Stimulated activated CD8-positive, alpha-beta memory T cell treated with anti-CD3 and anti-CD28 coated beads, Interleukin-4, amount 100 ng/mL, for 48 hours (primary cell): ENCODE data around the gene SRBD1.
"Not testable (repeated sequence)": the region's sequence is repeated elsewhere in the genome, so short reads cannot be mapped to it uniquely, and the experiment has no call there.

Experiments used
- DNase-seq: peaks from one replicate; pipeline ENCODE4 v3.0.0-alpha.2; 2020

Gene SRBD1

DNA sequence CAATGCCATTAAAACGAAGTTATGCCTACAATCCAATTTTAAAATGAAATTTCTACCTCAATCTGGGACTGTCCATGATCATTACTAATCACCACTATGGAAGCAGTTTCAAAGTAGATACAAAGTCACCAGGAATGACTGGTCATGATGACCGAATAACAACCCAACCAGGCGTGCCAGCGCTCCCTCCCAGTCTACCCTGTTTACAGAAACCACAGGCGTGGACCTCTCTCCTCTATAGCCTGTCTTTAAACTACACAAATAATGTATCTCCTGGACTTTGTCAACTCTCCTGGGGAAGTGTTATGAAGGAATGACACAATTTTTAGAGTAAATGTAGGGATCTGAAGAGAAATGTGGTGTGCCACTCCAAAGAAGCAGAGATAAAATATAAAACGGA lies 150.2 kb downstream of the SRBD1 start:
- DNase-seq: no peak

DNA sequence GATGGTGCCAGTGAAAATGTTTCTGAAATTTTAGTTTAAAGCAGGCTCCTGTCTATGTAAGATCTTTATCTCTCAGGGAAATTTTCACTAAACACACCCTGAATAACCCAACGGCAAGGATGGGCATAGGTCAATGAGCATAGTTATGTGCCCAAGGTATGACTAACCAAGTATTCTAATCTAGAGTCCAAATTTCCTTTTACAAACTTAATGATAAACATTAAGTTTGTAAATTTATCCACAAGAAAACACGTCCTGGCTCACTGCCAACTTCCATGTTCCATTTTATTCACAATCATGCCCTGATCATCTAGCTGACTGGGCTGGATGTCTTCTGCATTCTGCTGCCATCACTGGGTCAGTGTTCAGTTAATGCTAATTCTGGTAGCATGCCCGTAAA lies 151.2 kb downstream of the SRBD1 start:
- DNase-seq: no peak

DNA sequence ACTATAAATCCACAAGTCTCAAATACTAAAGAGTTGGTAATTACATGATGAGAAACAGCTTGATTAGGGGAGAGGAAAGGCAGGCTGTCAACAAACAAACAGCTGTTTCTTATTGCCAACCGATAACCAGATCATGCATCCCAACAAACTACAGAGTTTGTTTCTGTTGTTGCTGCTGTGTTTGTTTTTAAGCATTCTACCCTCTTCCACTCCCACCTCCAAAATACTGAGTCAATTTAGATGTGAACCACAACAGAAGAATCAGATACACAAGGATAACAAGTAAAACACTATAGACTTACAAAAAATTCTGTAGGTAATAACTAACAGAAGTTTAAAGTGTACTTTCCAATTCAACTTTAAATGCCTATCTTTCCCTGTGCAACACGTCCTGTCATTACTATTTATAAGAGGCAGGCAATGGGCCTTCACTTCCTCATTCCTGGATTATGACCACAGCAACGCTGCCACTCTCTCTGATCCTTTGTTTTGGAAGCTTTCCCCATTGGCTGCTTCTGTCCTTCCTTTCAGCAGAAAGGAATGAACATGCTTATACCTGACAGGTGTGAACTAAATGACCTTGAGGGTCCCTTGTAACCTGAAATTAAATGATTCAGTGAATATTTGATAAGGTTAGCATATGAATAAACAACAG lies 152.0 kb downstream of the SRBD1 start:
- DNase-seq: no peak

DNA sequence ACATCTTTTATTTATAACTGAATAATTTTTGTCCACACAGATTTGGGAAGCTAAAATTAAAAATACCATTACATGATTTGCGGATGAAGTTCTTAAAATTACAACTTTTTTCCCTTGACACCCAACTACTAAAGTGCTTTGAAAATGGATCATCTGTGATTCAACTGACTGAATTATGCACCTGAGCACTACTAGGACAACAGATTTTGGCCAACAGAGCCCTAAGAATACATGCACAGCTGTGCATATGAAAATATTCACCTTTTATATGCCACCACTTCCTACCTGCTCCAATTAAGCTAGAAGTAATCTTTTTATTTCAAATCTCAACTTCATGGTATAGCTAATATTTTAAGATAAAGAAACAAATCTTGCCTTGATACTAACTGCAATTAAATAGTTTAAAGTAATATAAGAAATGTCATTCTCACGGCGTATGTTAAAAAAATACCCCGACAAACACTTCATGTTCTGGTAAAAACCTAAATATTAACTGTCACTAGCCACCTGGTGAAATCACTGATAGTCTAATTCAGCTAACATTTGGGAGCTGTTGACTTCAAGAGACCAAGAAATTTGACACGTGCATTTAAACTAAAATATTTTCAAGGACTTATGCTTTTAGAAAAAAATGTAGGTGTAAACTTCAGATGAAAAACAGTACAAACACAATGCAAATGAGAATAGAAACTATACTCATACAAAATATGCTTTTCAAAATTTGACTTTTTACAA lies 153.7 kb downstream of the SRBD1 start:
- DNase-seq: no peak

DNA sequence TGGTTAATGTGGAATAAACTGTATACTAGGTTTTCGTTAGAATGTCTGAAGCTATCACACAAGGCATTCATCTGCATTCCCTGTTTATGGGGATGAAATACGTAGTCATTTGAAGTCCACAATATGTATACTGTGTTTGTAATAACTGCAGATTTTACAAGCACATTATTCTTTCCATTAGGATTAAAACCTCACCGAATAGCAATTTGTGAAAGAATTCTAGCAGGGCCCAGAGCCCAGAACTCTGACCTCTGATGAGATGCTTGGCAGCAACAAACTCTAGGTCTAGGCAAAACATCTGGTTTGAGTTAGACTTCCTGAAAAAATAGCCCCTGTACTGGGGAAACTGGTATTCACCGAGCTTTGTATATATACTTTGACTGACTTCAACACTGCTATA lies 158.2 kb downstream of the SRBD1 start:
- no peak for DNase-seq

DNA sequence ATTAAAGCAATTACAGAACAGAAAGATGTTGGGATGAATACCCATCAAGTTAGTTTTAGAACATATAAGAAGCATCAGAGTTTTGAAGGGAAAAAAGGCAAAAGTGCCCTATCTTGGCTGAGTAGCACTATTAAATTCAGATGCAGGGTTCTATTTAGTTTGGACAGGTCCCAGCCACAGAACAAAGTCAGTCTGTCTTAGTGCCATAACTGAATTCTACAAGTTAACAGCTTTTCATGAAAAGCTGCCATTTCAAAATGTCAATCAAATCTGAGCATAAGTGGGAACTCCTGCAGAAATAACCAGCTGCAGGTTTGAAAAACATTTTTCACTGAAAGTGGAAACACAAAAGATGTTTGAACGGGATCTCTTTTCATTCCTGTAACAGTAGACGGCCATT lies 160.4 kb downstream of the SRBD1 start:
- DNase-seq: no peak

DNA sequence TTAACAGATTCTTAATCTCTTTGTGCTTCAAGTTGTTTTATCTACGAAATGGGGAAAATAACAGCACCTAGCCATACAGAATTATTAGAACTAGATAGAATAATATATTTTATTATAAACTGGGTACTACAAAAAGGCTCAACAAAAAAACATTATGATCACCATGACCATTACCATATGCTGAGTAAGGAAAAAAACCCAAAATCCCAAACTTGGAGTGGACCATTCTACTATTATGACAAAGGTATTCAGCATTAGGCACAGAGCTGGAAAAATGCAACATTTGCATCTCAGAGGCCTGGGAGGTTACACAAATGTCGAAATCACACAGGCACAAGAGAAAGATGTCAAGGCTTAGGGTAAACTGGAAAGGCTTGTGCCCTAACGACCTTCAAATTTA lies 162.8 kb downstream of the SRBD1 start:
- DNase-seq: no peak

DNA sequence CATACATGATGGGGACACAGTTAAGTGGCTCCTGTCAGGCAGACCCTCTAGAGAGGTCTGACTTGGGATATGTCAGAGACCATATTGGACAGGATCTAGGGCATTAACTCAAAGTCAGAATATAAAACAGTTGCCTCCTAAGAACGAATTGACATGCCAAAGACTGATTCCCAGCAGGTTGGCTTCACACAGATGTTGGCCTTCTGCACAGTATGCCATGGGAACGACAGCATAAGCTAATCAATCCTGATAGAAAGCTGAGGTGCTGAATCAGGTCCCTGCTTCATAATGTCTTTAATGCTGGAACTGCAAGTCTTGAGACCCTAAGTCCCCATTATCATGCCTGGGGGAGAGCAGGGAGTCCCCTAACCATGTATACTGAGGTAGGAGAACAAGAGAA lies 165.1 kb downstream of the SRBD1 start:
- no peak for DNase-seq

DNA sequence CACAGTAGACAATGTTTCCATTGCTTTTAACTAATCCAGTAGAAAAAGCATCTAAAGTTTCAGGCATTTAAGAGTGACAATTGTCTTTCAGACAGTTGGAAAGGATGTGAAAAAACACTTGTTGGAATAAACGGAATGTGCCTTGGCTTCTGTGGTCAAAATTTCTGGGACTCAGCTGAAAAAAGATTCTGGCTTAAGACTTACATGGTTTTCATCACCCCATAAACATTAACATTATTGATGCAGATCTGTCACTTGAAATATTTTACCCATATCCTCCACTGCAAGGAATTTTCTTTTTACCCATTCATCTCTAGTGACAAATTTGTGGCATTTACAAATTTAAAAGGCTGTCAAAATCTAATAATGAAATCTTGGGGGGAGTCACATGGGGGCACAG lies 166.0 kb downstream of the SRBD1 start:
- no peak for DNase-seq

DNA sequence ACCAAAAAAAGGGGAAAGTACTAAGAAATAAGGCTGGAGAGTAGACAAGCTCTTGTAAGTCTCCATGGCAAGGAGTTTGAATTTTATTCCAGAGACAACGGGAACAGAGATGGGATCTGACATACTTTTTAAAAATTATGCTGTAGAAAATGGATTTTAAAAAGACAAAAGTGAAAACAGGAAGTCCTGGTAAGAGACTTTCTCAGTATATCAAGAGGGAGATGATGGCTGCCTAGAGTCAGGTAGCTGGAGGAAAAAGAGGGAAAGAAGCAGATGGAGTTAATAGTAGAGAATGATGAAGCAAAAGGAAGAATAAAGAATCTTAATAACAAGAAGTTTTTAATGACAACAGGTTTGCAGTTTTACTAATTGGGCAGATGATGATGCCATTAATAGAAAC lies 168.1 kb downstream of the SRBD1 start:
- DNase-seq: no peak

DNA sequence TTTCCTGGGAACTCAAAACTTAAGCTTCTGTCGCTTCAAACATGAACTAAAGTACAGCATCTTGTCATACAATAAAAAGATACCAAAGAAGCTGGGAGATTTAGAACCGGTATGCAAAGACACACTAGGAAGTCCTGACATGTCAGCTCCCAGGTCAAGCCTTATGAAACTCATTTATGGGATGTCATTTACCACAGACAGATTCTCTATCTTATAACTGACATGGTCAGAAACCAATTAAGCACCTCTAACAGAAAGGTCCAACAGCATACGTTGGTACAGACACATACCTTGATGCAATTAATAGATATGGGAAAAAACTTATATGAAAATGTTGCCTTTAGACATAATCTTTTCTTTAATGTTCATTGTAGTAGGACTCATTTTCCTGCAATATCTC lies 169.0 kb downstream of the SRBD1 start:
- DNase-seq: no peak

DNA sequence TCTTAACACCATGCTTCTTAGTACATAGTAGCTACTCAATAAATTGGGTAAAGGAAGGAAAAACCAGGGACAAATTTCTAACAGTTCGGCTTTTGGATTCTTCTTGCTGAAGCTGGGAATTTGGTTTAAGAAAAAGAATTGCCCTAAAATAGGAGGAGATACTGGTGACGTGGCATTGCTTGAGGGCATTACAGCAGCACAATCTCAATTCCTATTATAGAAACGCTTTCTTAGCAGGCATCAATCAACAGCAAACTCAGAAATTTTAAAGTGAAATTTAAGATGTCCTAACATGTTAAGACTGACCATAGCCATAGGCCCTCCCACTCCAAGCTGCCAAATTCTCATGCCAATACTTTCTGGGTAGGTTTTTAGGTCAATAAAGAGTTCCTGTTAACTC lies 169.5 kb downstream of the SRBD1 start:
- no peak for DNase-seq

DNA sequence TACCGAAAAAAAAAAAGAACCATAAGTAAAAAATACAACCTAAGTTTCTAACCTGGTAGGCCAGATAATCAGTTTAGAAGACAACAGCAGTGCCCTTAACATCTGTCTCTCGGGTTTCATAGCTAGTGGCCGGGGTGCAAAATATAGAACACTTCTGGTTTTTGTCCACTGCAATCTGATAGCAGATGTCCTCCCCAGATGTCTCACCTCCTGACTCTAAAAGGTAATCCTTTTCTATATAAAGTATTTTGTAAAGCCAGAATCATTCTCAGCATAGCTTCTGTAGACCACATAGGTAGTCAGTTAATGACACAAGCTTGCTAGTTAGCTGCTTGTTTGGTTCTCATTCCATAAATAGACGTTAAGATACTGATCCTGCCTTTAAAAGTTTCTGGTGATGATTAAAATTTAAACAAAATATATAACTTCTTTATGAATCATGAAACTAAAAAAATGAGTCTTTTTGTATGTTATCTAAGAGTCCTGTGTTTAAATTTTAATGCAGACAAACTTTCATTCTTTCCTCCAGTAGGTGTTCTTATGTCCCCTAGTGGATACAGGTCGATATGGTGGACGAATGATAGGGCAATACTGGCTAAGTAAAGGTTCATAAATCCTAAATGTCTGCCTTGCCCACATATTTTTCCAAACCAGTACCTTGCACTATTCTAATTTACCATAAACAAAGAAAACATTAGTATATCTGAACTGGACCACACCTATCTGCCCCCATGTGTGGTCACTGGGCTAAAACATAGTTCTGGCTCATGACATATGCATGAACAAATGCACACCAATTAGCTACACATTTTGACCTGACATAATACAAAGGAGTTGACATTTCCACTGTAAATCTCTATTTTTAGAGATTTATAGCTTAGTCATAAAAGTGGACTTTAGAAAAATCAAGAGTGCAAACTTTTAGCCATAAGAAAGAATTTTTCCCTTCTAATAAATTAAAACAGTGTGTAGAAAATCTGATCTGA lies 171.0 kb downstream of the SRBD1 start:
- DNase-seq: no peak

DNA sequence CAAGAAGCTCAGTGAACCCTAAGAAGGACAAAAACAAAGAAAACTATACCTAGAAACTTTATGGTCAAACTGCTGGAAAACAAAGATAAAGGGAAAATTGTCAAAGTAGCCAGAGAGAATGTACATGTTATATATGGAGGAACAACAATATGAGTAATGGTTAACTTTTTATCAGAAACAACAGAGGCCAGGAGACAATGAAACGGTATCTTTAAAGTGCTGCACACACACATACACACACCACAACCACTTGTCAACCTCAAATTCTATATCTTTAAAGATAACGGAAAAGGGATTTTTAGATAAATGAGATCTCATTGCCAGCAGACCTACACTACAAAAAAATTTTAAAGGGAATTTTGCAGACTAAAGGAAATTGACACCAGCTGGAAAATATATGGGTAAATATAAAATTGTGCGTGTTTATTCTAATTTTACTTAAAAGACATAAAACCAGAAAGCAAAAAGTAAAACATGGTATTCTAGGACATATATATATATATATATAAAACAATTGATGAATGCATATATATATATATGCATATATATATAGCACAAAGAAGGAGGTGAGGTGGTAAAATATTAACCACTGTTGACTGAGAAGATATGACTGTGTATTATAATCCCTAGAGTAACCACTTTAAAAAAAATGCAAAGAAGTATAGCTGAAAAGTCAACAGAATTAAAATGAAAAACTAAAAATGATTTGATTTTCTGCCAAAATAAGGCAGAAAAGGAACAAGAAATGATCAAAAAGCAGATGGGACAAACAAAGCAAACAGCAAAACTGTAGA lies 172.0 kb downstream of the SRBD1 start:
- DNase-seq: no peak

DNA sequence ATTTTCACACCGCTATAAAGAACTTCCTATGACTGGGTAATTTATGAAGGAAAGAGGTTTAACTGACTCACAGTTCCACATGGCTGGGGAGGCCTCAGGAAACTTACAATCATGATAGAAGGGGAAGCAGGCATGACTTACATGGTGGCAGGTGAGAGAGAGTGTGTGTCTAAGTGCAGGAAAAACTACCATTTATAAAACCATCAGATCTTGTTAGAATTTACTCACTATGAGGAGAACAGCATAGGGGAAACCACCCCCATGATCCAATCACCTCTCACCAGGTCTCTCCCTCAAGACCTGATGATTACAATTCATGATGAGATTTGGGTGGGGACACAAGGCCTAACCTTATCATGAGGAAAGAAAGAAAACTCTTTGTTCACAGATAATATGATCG lies 174.6 kb downstream of the SRBD1 start:
- no peak for DNase-seq

DNA sequence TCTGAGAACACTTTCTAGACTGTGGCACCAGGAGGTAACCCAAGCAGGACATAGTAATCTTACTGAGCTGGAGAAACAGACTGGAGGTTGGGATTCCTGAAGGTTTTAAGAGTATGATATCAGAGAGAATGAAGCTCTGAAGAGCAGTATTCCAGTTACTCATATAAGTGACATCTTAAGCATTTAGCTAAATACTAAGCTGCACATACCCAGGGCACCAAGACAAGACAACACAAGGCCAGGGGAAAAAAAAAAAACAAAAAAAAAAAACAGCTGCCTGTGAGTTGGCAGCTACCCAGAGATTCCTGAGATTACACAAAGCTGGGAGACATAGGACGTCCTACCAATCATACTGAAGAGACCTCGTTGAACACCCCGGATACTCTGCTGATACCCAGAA lies 175.8 kb downstream of the SRBD1 start:
- no peak for DNase-seq

DNA sequence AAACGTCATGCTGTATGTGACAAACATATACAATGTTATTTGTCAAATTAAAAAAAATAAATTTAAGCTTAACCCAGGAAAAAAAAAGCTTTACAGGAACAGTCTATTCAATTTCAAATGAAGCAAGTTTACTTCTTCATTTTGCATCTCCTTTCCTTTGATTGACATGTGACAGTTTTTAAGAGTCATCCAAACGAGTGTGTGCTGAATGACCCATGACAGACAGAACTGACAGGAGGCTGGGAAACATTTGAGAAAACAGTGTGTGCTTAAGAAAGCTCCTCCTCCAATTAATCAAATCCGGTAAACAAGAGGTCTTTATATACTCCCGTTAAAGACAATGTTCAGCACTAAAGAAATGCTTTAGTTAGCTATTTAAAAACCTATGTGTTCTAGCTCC lies 177.7 kb downstream of the SRBD1 start:
- no peak for DNase-seq

DNA sequence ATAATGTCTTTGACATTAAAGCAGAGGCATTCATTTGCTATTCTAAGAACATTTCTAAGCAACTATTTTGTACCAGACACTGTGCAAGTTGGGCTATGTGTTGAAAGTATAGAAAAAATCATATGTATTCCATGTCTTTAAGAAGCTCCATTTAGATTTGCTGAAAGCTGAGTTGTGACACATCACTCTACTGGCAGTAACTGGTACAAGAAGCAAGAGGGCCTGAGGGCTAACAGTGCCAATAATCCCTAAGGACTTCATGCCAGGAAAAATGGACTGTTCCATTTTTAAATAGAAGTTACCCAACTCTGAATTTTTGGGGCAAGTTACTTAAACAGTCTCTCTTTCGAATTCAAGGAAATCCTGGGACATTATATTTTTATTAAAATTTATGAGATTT lies 178.7 kb downstream of the SRBD1 start:
- DNase-seq: no peak

DNA sequence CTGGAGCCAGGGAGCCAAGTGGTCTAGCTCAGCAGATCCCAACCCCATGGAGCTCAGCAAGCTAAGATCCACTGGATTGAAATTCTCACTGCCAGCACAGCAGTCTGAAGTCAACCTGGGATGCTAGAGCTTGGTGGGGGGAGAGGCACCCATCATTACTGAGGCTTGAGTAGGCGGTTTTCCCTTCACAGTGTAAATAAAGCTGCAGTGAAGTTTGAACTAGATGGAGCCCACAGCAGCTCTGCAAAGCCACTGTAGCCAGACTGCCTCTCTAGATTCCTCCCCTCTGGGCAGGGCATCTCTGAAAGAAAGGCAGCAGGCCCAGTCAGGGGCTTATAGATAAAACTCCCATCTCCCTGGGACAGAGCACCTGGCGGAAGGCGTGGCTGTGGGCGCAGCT lies 185.0 kb downstream of the SRBD1 start:
- not testable (repeated sequence) for DNase-seq

DNA sequence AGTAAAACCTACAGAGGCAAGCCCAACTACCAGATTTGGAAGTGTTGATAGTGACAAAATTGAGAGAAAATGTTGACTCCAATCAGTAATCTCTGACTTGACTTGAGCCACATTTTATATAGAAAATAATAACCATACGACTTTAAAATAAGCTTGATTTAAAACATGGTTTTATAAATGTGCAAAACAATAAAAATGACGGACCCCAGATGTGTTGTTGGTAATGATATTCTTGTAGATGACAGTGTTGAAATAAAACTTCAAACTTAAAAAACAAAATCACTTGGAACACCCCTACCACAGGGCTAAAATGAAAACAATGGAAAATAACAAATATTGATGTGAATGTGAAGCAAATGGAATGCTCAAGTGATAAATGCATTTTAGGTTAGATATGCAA lies 188.1 kb downstream of the SRBD1 start:
- no peak for DNase-seq

DNA sequence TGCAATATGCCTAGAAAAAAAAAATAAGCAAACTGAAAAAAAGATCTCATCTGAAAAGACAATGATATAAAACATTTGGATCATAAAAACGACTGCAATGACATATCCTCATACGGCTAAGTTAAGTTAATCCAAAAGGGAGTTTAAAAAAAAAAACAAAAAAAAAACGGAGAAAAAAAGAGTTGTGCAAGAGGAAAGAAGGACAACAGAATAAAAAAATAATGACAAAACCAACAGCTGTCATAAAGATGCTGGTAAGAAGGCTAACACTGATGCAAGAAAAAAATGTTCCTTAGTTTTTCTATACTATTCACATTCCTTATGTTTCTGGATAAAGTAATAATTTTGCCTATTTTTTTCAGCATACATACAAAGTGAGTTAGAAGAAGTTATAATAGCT lies 192.5 kb downstream of the SRBD1 start:
- DNase-seq: no peak

DNA sequence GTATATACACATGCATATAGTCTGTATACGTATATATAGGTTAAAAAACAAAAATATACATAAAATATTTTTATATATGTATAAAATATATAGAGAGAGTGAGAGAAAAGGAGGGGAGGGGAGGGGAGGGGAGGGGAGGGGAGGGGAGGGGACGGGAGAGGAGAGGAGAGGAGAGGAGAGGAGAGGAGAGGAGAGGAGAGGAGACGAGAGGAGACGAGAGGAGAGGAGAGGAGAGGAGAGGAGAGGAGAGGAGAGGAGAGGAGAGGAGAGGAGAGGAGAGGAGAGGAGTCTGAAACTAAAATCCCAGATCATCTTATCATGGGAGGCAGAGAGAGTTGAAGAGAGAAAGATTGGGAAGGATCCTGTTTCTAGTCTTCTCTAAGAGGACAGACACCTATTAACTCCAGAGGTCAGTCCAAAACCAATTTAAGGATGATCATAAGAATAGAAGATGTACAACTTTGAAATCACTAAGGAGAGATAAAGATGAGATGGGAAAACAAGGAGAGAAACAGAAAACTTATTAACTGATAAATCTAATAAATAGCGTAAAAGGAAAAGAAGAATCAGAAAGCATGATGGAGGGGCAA lies 195.4 kb downstream of the SRBD1 start:
- DNase-seq: no peak
